Measurements from ENCODE around the gene IRF6. TPM values are rescaled to one million over a fixed set of nuclear protein-coding genes. Genes with fewer than 3 reads are reported as not detected.
A peak's percentile ranks its signal among the peaks of the same experiment; 100 is the strongest.

Gene IRF6
- total RNA-seq, 1 donor from 2014 or later = 21.2 TPM

GRCh38 chr1:209805341-209805781, 581 bp downstream of the IRF6 start:
- Histone ChIP-seq H2AFZ (ENCODE audit: low read depth, low read length) (no peak overlapping the region), H3K9me3 (ENCODE audit: insufficient read depth, low read depth, low read length) (no peaks in the 10 kb centered on the region), H3K4me3 (ENCODE audit: insufficient read depth, low read depth, low read length) (no peak overlapping the region), H3K27ac (ENCODE audit: low read depth, low read length) (no peak overlapping the region), H3K27me3 (ENCODE audit: insufficient read depth, low read length) (no peaks in the 10 kb centered on the region), H3K4me1 (ENCODE audit: insufficient read depth, low read length) (peaks cover 25% of the 10 kb centered on the region), H3K9ac (ENCODE audit: low read length) (no peak overlapping the region), H3K36me3 (ENCODE audit: insufficient read depth, low read length) (no peaks in the 10 kb centered on the region), H4K20me1 (ENCODE audit: insufficient read depth, low read length) (no peaks in the 10 kb centered on the region), H3K79me2 (ENCODE audit: insufficient read depth, low read length) (no peaks in the 10 kb centered on the region), H3K4me2 (ENCODE audit: low read length) (peak overlapping the region; percentile 88)
- DNase-seq (ENCODE audit: low read depth) (no peak), FAIRE-seq (no peak)
- no peaks in the 10 kb centered on the region for H3K27me3 Mint-ChIP-seq (ENCODE audit: low read depth, unreplicated experiment)
- H3K27ac Mint-ChIP-seq (ENCODE audit: unreplicated experiment) = peak overlapping the region; percentile 63
- TF ChIP-seq EZH2 (IDR thresholded peaks at IDR 0.05; ENCODE audit: insufficient read depth, low read length) (no peak), CTCF (IDR thresholded peaks at IDR 0.05; ENCODE audit: insufficient read depth, low read depth, low read length) (no peak)
- peak overlapping the region; percentile 89 for H3K4me3 Mint-ChIP-seq (ENCODE audit: unreplicated experiment)
- H3K4me1 Mint-ChIP-seq (ENCODE audit: low read depth, unreplicated experiment) = peaks cover 41% of the 10 kb centered on the region
- peaks cover 2% of the 10 kb centered on the region for H3K36me3 Mint-ChIP-seq (ENCODE audit: low read depth, unreplicated experiment)
- H3K9me3 Mint-ChIP-seq (ENCODE audit: unreplicated experiment) = no peaks in the 10 kb centered on the region

- Mint-ChIP-seq H3K4me3 (ENCODE audit: unreplicated experiment) (no peak overlapping the region), H3K9me3 (ENCODE audit: unreplicated experiment) (peaks cover 2% of the 10 kb centered on the region), H3K4me1 (ENCODE audit: low read depth, unreplicated experiment) (peaks cover 35% of the 10 kb centered on the region), H3K27ac (ENCODE audit: unreplicated experiment) (no peak overlapping the region), H3K27me3 (ENCODE audit: low read depth, unreplicated experiment) (no peaks in the 10 kb centered on the region), H3K36me3 (ENCODE audit: low read depth, unreplicated experiment) (peaks cover 5% of the 10 kb centered on the region)
- FAIRE-seq (no peak), DNase-seq (ENCODE audit: low read depth) (no peak)
- H3K27me3 ChIP-seq (ENCODE audit: insufficient read depth, low read length) = no peaks in the 10 kb centered on the region
- no peaks in the 10 kb centered on the region for H3K79me2 ChIP-seq (ENCODE audit: insufficient read depth, low read length)
- H3K4me2 ChIP-seq (ENCODE audit: low read length) = no peak overlapping the region
- TF ChIP-seq EZH2 (IDR thresholded peaks at IDR 0.05; ENCODE audit: insufficient read depth, low read length) = no peak
- TF ChIP-seq CTCF (IDR thresholded peaks at IDR 0.05; ENCODE audit: insufficient read depth, low read depth, low read length) = no peak
- no peak overlapping the region for H3K4me3 ChIP-seq (ENCODE audit: insufficient read depth, low read depth, low read length)
- no peak overlapping the region for H3K9ac ChIP-seq (ENCODE audit: low read length)
- no peak overlapping the region for H2AFZ ChIP-seq (ENCODE audit: low read depth, low read length)
- H3K27ac ChIP-seq (ENCODE audit: low read depth, low read length) = no peak overlapping the region
- H3K36me3 ChIP-seq (ENCODE audit: insufficient read depth, low read length) = no peaks in the 10 kb centered on the region
- no peaks in the 10 kb centered on the region for H4K20me1 ChIP-seq (ENCODE audit: insufficient read depth, low read length)
- H3K9me3 ChIP-seq (ENCODE audit: insufficient read depth, low read depth, low read length) = no peaks in the 10 kb centered on the region
- peaks cover 24% of the 10 kb centered on the region for H3K4me1 ChIP-seq (ENCODE audit: insufficient read depth, low read length)
Observed at GRCh38 chr1:209803568-209803967, 2.4 kb downstream of the IRF6 start.

GRCh38 chr1:209802780-209803152, 3.2 kb downstream of the IRF6 start:
- no peaks in the 10 kb centered on the region for H4K20me1 ChIP-seq (ENCODE audit: insufficient read depth, low read length)
- FAIRE-seq = no peak

More at GRCh38 chr1:209802780-209803152, 3.2 kb downstream of the IRF6 start:
- Histone ChIP-seq H3K27me3 (ENCODE audit: insufficient read depth, low read length) (no peaks in the 10 kb centered on the region), H3K9ac (ENCODE audit: low read length) (no peak overlapping the region), H3K4me2 (ENCODE audit: low read length) (no peak overlapping the region), H3K4me1 (ENCODE audit: insufficient read depth, low read length) (peaks cover 17% of the 10 kb centered on the region), H3K9me3 (ENCODE audit: insufficient read depth, low read depth, low read length) (no peaks in the 10 kb centered on the region), H3K4me3 (ENCODE audit: insufficient read depth, low read depth, low read length) (no peak overlapping the region), H3K27ac (ENCODE audit: low read depth, low read length) (no peak overlapping the region), H3K36me3 (ENCODE audit: insufficient read depth, low read length) (no peaks in the 10 kb centered on the region), H3K79me2 (ENCODE audit: insufficient read depth, low read length) (no peaks in the 10 kb centered on the region), H2AFZ (ENCODE audit: low read depth, low read length) (no peak overlapping the region)
- Mint-ChIP-seq H3K4me3 (ENCODE audit: unreplicated experiment) (no peak overlapping the region), H3K9me3 (ENCODE audit: unreplicated experiment) (peaks cover 2% of the 10 kb centered on the region), H3K27ac (ENCODE audit: unreplicated experiment) (no peak overlapping the region), H3K36me3 (ENCODE audit: low read depth, unreplicated experiment) (peaks cover 9% of the 10 kb centered on the region), H3K4me1 (ENCODE audit: low read depth, unreplicated experiment) (peaks cover 28% of the 10 kb centered on the region), H3K27me3 (ENCODE audit: low read depth, unreplicated experiment) (no peaks in the 10 kb centered on the region)
- DNase-seq (ENCODE audit: low read depth) = no peak
- no peak for TF ChIP-seq CTCF (IDR thresholded peaks at IDR 0.05; ENCODE audit: insufficient read depth, low read depth, low read length)
- TF ChIP-seq EZH2 (IDR thresholded peaks at IDR 0.05; ENCODE audit: insufficient read depth, low read length) = no peak
